T-helper 1 cell treated with Interleukin-12 subunit alpha and Interleukin-12 subunit beta and Interleukin-4 antibody, amounts not matched to agents 30 ng/mL and 1 ng/mL, for 36 hours (primary cell): ENCODE results near the gene STK16. TPM values are rescaled to one million over a fixed set of nuclear protein-coding genes. Genes with fewer than 3 reads are reported as not detected.
"Not testable (repeated sequence)": the region's sequence is repeated elsewhere in the genome, so short reads cannot be mapped to it uniquely, and the experiment has no call there.

Source experiments
- intact Hi-C: fragments of 100-400 bp; cut with micrococcal nuclease; formaldehyde crosslinking; loops from one replicate; pipeline ENCODE4 v1.15.1; 2024
- total RNA-seq: library from RNA; stranded (reverse); gene quantifications from 2 replicates; pipeline ENCODE4 v1.2.3, GENCODE V29; 2022

The STK16 gene
- total RNA-seq, 1 donor from 2014 or later, result 34.2 TPM

DNA sequence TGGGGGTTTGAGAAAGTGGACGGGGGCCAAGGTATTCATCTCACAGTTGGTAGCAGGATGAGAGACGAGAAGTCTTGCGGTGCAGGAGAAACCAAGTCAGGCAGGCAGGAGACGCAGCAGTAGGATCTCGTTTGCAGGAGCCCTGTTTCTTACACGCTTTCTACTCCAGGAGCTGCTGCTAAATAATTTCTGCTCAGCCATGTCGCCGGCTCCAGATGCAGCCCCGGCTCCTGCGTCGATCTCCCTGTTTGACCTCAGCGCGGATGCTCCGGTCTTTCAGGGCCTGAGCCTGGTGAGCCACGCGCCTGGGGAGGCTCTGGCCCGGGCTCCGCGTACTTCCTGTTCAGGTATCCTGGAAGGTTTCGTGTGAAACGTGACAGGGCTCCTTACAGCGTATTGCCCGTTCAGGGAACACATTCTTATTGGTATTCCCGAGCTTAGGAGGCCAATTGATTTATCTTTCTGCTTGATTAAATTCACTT is 15.2 kb upstream of the STK16 start:
- intact Hi-C loops, result no loop called here

DNA sequence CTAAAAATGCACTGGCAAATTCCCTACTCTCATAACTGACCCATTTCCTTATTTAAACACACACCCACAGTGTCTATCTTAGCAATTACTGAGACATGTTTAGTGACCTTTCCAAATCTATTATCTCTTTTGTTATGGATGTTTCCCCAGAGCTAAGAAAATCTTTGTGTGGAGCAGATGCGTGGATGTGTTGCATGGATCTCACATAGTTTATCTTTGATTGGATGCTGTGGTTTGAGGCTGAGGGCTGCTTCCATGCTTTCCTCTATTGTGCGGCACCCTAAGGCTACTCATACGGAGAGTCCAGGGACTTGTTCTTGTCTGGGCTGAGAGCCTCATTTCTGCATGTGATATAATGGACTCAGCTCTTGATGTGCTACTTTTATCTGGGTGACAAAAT is 10.9 kb upstream of the STK16 start:
- intact Hi-C loops, result no loop called here

DNA sequence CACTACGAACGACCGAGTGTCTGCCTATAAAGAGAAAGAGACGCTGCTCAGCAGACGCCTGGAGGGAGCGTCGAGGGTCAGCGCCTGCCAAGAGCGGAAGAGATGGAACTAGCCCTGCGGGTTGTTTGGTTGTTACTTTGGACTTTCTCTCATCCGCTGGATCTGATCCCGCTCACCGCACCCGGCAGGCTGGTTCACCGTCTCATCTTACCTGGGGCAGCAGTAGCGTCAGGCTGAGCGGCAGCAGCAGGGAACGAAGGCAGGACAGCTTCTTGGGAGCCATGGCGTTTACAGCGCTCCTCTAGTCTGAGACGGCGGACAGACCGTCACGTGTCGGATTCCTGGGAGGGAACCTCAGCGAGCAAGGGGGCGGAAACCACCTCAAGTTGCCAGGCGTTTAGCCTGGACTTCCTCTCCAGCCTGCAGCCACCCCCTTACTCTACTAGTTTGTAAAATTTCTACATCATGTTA is 2.0 kb upstream of the STK16 start:
- intact Hi-C loops, result loop anchor here (10.0 kb wide), 1 partner anchor 679 kb away; the partner anchor contains the start of genes CNOT9 and USP37

DNA sequence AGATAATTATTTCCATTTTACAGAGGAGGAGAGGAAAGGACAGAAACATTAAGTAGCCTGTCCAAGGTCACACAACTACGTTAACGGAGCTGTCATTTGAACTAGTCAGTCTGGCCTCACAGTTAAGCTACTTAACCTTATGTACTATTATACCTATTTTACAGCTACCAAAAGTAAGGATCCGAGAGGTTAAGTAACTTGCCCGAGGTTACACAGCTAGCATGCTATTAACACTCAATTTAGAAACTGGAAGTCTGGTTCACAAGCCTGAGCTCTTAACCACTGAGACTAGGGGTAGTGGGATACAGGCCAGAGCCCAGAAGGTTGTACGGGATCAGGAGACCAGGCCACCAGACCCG is 511 bp upstream of the STK16 start:
- intact Hi-C loops, result loop anchor here (1.0 to 10.0 kb wide), 12 partner anchors 9 to 1025 kb away; partner anchors contain the start of genes ANKZF1, ATG9A, CNOT9 and DNAJB2

DNA sequence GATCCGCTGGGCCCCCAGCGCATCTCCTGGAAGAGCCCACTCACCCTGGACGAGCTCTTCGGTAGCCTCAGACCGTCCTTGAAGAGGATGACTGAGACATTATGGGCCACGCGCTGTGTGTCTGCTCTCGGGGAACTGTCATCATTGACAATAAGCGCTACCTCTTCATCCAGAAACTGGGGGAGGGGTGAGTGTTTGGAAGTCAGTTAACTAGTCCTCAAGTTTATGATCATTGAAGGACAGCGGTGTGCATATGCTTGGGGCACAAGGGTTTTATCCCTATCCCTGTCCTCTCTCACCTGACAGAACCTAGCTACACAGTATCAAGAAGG is 586 bp downstream of the STK16 start:
- intact Hi-C loops, result loop anchor here (1.0 to 10.0 kb wide), 12 partner anchors 7 to 1027 kb away; partner anchors contain the start of genes ANKZF1, ATG9A, CNOT9 and DNAJB2

DNA sequence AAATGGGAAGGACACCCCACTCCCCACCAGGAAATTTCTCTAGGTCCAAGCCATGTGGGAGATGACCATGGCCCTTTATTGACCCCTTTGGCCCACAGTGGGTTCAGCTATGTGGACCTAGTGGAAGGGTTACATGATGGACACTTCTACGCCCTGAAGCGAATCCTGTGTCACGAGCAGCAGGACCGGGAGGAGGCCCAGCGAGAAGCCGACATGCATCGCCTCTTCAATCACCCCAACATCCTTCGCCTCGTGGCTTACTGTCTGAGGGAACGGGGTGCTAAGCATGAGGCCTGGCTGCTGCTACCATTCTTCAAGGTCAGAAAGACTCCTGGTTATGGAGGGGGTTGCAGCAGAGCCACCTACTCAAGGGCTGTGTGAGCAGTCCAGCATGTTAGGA is 1.3 kb downstream of the STK16 start:
- intact Hi-C loops, result loop anchor here (10.0 kb wide), 1 partner anchor 682 kb away; the partner anchor contains the start of genes CNOT9 and USP37

DNA sequence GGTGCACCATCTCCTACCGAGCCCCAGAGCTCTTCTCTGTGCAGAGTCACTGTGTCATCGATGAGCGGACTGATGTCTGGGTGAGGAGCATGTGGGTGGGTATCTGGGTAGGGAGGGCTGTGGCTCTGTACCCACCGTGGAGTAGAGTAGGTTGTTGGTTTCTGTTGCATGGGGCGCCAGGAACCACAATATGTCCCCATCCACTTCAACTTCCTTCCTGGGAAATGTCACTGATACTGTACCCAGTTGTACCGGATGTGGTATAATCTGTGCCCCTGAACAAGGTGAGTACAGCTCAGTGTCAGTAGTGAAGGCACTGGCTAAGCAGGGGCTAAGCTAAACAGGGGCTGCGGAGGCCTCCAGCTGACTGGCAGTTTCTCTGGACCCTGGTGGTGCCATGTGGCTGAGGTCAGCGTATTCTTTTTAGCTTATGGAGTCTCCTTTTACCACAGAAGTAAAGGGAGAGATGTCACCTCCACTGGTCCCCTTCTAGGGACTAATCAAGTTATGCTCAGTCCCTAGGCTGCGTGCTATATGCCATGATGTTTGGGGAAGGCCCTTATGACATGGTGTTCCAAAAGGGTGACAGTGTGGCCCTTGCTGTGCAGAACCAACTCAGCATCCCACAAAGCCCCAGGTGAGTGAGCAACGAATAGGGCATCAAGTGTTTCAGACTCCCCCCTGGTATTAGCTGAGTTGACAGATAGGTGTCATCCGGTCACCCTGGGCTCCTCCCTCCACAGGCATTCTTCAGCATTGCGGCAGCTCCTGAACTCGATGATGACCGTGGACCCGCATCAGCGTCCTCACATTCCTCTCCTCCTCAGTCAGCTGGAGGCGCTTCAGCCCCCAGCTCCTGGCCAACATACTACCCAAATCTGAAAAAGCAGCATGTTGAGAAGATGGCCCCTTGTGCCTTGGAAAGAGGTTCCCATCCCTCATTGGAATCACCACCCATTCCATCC is 2.7 kb downstream of the STK16 start:
- intact Hi-C loops, result loop anchor here (10.0 kb wide), 1 partner anchor 683 kb away; the partner anchor contains the start of genes CNOT9 and USP37

DNA sequence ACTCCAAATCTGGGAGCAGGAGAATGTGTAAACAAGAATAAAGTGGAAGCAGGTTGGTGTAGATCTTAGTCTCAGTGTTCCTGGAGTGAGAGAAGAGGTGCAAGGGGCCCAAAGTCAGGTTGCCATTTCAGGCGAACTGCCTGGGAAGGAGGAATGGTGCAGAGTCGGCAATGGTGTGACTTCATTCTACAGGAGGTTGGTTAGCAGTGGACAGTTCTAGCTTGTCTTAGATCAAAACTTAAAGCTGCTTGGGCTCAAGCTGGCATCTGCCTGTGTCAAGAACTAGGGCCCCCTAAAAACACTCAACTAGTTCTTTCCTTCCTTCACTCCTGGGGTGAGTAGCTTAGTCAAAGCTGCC is 3.5 kb downstream of the STK16 start:
- intact Hi-C loops, result loop anchor here (1.0 to 10.0 kb wide), 2 partner anchors 20 to 684 kb away; partner anchors contain the start of genes ANKZF1, ATG9A, CNOT9 and USP37

DNA sequence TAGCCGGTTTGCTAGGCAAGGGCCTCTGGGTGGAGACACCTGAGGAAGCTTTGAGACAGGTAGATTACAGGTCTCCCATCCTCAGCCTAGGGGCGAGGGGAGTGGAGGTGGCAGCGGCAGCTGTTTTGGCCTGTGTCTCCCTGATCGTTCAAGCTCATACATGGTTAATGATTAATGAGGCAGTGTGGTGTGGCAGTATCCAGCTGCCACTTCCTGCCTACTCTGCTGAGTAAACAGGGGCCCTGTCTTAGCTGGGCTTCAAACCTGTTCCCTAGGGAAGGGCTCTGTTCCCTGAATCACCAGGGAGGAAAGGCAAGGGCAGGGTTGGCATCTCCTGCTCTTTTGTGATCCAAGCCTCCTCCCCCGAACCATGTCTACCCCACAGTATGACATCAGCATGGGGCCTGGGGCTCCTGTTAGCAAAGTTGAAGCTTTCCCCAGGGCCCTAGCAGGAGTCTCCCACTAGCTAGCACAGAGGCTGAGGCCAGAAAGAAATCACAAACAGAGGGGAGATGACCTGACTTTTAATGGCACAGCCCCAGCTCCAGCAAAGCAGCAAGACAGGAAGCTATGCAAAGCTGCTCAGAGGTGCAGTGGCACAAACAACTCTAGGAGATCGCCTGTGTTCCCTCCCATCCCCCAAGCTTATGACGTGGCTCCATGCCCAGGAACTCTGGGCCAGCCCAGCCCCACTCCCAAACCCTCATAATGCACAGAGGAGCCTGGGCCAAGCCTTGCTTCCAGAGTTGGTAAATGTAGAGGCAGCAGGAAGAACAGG is 4.1 kb downstream of the STK16 start:
- intact Hi-C loops, result loop anchor here (1.0 to 10.0 kb wide), 2 partner anchors 20 to 685 kb away; partner anchors contain the start of genes ANKZF1, ATG9A, CNOT9 and USP37

DNA sequence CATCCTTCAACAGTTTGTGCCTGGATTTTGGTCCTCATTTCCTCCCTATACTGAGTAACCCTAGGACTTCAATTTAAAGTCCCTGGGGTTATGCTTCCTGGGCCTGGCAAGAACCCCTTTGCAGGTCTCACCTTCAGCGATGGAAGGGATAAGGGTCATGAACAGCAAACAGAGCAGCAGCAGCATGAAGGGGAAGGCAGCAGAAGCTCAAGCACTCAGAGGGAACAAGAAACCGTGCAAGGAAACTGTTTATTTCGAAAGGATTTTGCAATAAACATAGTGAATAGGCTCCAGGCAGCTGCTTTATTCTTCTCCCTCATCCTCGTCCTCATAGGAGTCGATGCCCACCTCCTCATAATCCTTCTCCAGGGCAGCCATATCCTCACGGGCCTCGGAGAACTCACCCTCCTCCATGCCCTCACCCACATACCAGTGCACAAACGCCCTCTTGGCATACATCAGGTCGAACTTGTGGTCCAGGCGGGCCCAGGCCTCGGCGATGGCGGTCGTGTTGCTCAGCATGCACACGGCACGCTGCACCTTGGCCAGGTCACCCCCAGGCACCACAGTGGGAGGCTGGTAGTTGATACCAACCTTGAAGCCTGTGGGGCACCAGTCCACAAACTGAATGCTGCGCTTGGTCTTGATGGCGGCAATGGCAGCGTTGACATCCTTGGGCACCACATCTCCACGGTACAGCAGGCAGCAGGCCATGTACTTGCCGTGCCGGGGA is 4.9 kb downstream of the STK16 start:
- intact Hi-C loops, result loop anchor here (5.0 kb wide), 1 partner anchor 353 kb away; no protein-coding TSS in a partner anchor

DNA sequence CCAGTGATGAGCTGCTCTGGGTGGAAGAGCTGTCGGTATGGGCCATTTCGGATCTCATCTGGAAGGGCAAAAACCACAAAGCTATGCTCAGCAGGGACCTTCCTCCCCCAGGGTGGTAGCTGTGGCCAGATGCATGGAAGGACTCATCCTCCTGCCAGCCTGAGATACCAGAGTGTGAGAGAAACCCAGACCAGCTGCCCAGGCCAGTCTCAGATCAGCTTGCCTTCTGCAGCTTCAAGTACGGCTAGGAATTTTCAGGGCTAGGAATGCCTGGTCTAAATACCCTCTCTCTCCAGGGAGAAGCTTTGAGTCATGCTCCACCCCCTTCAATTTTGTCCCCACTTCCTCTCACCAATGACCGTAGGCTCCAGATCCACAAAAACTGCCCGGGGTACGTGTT is 6.4 kb downstream of the STK16 start:
- intact Hi-C loops, result loop anchor here (2.0 to 5.0 kb wide), 2 partner anchors 354 to 981 kb away; partner anchors contain the start of genes AAMP and PNKD

DNA sequence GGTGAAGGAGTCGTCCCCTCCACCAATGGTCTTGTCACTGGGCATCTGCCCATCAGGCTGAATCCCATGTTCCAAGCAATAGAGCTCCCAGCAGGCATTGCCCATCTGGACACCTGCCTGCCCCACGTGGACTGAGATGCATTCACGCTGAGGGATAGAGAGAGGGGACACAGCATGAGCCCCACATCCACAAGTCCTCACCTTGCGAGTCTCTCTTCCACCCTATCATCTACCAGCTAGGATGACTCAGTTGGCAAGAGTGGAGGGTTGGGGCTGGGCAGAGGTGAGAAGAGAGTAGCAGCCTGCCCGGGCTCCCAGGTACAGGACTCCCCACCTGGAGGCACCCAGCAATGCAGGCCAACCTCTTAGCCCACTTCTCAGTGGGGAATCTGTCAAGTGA is 6.8 kb downstream of the STK16 start:
- intact Hi-C loops, result loop anchor here (2.0 to 5.0 kb wide), 2 partner anchors 355 to 981 kb away; partner anchors contain the start of genes AAMP and PNKD

DNA sequence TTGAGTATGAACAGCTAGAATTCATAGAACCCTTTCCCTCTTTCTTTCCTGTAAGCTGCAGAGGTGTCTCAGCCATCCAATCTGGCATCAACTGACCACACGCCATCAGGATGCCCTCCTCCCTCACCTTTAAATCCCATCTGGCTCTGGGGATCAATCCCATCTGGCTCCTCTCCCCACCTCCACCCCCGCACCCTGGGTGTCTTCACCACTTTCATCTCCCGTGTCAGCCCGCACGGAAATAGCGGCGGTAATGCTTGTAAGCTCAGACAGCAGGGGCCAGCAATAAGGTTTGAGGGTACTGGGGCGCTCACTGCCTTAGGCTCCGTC is 7.3 kb downstream of the STK16 start:
- intact Hi-C loops, result loop anchor here (2.0 to 5.0 kb wide), 2 partner anchors 355 to 982 kb away; partner anchors contain the start of genes AAMP and PNKD

DNA sequence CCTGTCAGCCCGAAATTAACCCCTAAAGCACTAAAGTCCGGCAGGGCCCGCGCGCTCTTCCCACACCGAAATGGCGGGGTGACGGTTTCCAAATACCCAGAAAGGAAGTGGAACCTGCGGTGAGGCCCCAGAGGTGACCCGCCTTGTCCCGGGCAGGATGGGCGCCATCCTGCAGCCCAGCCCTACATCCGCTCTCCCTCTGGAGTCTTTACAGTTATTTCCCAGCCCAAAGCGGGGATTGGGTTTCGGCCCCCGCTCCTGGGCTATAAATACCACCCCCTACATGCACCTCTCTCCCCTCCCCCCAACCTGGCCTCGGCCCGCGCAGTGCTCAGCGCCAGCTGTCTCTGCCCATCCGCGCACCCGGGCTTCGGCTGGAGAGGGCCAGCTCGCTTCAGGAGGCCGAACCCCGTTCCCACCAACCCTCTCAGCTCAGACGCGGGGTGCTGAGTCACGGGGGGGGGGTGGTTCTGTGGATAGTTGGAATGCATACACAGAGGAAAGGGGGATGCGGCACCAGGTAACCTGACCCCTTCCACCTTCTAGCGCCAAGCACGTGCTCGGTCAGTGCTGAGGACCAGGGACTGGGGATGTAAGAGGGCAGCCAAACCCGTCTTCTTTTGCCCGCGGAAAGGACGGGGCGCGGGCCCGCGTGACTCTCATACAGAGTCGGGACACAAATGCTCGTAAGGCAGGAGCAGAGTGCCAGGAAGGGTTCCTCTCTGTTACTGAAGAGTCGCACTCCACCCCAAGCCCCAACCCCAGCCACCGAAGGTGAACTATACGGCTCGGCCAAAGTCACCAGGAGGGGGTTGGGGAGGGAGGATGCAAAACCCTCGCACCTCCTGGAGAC is 7.8 kb downstream of the STK16 start, which contains the start of gene TUBA4B:
Gene TUBA4B (plus strand): TSS at position 344 of the 853 bp plus-strand sequence. CDS start 165 bp downstream, at position 509.
- intact Hi-C loops, result loop anchor here (1.0 to 5.0 kb wide), 10 partner anchors 8 to 982 kb away; partner anchors contain the start of genes AAMP, ANKZF1, ATG9A and DNAJB2

DNA sequence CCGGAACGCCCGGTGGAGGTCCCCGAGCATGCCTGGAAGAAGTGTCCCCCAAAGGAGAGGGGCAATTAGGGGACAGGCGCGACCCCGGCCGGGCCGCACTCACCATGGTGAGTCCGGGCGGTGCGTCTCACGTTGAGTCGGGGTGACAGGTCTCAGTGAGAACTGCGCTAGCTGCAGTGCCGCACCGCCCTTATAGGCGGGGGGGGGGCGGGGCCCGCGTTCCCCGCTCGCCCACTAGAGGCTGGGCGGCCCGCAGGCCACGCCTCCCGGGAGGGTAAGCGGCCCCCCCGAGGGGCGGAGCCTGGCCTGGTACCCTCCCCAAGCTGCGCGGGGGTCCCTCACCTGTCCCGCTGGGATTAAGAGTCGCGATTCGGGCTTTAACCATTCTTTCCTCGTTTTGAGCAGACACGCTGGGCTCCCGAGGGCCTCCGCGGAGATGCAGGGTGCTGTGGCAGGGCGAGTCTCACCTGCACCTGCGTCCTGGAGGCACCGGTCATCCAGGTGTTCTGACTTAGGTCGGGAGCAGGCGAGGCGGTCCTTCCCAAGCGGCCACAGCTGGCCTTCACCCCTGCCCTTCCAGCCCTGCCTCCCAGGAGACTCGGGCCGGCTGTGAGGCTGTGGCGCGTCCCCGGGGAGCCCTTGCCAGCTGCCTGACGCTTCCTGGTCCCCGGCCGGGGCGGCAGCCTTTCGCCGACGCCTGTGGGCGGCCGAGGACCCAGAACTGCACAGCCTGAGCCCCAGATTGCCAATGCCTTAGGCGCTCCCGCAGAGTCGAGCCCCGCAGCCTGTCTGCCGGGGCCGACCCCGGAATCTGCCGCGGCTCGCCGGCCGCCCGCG is 8.7 kb downstream of the STK16 start, which contains the start of gene TUBA4A:
Gene TUBA4A (minus strand): TSS at position 166 of the 837 bp plus-strand sequence. CDS start 60 bp downstream, at position 106.
- intact Hi-C loops, result loop anchor here (1.0 to 5.0 kb wide), 15 partner anchors 9 to 983 kb away; partner anchors contain the start of genes AAMP, ANKZF1, ATG9A and CHPF

DNA sequence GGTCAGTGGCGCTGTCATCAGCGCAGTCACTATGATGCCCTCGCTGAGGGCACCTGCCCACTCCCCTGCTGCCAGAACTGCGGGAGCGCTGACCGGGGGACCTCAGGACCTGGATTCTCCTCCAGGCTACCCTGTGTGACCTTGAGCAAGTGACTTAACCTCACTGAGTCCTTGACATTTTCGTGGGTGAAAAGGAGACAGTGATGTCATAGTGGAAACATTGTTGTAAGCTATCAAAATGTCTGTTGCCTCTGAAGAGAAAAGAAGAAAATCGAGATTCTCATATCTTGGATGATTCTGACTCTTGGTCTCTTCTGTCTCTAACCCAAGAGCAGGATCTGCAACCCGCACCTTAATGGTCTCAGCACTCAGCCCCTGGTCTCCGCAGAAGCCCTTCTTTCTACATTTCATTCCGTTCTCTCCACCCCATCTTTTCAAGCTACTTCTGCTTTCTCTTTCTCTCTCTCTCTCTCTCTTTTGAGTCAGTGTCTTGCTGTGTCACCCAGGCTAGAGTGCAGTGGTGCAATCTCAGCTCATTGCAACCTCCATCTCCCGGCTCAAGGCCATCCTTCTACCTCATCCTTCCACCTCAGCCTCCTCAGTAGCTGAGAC is 9.4 kb downstream of the STK16 start:
- intact Hi-C loops, result loop anchor here (1.0 to 5.0 kb wide), 6 partner anchors 41 to 544 kb away; partner anchors contain the start of genes CHPF, GMPPA, NHEJ1 and TTLL4

DNA sequence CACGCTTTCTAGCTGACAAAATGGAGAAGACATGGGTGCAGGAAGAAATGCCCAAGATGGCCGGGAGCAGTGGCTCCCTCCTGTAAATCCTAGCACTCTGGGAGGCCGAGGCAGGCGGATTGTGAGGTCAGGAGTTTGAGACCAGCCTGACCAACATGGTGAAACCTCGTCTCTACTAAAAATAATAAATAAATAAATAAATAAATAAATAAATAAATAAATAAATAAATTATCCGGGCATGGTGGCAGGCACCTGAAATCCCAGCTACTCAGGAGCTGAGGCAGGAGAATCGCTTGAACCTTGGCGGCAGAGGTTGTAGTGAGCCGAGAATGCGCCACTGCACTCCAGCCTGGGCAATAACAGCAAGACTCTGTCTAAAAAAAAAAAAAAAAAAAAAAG is 13.7 kb downstream of the STK16 start:
- intact Hi-C loops, result not testable (repeated sequence)
